Measurements from ENCODE around the gene CGN.
A peak's percentile ranks its signal among the peaks of the same experiment; 100 is the strongest.

DNA sequence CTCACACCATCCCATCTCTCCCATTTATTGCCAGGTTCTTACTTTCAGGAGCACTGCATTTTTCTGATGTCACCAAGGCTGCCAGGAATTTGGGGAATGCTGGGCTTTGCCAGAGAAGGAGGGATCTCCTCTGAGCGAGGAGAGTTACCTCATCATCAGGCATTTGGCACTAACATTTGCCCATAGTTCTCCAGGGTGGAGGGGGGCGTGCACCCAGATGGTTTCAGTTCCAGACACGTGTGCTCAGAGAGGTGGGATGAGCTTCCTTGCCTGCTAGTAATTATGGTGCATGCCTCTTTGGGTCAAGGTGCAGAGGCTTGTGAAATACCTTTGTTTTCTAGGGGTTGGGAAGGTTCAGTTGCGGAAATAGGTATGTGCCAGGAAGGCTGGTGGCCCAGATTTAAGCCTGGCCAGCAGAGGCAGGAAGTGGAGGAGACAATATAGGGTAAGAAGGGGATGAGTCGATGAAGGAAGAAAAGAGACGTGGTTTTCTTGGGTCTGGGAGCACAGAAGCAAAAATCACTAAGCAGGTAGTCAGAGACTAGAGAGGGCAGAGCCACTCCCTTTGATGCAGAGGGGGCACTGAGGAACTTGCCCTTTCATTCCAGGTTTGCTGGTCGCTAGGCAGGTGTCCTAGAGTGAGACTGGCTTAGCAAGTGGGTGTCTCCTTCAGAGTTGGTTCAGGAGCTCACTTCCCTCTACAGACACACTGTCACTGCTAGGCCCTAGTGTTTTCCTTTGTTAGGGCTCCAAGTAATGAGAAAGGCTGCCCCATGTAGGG is 36.1 kb downstream of the CGN start:
- TF ChIP-seq POLR2AphosphoS5 (IDR thresholded peaks at IDR 0.05) (peak in 2 of 3 donors; percentile 39 to 81), POLR2A (IDR thresholded peaks at IDR 0.05) (no peak), EP300 (IDR thresholded peaks at IDR 0.05) (no peak)
- TF ChIP-seq, protein P1, sequence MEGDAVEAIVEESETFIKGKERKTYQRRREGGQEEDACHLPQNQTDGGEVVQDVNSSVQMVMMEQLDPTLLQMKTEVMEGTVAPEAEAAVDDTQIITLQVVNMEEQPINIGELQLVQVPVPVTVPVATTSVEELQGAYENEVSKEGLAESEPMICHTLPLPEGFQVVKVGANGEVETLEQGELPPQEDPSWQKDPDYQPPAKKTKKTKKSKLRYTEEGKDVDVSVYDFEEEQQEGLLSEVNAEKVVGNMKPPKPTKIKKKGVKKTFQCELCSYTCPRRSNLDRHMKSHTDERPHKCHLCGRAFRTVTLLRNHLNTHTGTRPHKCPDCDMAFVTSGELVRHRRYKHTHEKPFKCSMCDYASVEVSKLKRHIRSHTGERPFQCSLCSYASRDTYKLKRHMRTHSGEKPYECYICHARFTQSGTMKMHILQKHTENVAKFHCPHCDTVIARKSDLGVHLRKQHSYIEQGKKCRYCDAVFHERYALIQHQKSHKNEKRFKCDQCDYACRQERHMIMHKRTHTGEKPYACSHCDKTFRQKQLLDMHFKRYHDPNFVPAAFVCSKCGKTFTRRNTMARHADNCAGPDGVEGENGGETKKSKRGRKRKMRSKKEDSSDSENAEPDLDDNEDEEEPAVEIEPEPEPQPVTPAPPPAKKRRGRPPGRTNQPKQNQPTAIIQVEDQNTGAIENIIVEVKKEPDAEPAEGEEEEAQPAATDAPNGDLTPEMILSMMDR (IDR thresholded peaks at IDR 0.05): no peak

All from suprapubic skin (tissue), 4 donors.